Subcutaneous adipose tissue (tissue), 4 donors: ENCODE data around the gene BCAS2. TPM values are rescaled to one million over a fixed set of nuclear protein-coding genes. Genes with fewer than 3 reads are reported as not detected.

Source experiments
- total RNA-seq, 4 donors: library from RNA; depleted of rRNA; stranded (reverse); fragments of >200 nt; gene quantifications; one replicate each; pipeline ENCODE4 v1.1.0, GENCODE V29; 2016
- TF ChIP-seq, protein P1 (sequence below): fragments of 450-650 bp; IDR thresholded peaks from one replicate; pipeline ENCODE4 v1.5.1; 2016; ENCODE audit warnings: low read depth, mild to moderate bottlenecking, control low read depth, antibody characterized with exemption, moderate library complexity

Gene BCAS2
- total RNA-seq = 10 to 100 TPM; 20.7 to 50.4 (median 30.3) TPM

DNA sequence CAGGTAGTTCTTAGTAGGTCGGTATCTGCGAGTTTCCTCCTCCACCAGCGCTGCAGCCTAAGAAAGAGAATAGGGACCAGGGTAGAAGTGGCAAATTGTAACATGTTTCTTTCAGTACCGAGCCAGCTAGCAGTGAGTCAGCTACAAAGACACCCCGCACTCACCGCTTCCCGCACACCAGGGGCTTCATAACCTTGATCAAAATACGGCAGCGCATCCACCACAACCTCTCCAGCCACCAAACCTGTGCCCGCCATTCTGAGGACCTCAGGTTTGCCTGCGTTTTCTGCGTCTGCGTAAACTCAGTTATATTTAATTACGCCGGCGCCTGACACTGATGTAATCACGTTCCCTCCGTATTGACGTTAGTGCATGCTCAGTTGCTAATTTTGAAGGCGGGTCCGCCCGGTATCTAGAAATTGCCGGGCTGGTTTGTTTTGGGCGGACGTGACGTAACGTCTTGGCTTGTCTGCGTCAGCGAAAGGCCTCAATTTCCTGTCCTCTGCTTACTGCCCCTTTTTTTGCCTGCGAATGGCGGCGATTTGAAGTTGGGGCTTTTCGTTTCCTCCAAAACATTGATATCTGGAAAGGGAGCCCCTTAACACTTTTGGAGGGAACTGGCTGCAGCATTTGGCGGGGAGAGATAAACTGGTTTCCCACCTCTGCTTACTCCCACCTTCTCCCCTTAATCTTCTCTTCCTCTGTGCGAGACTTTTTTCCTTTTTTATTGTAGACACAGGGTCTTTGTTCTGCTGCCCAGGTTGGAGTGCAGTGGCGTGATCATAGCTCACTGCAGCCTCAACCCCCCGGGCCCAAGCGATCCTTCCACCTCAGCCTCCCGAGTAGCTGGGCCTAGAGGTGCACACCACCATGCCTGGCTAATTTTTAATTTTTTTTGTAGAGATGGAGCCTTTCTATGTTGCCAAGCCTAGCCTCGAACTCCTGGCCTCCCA, at the start of gene BCAS2:
Gene BCAS2, minus strand, starts transcription at position 281 of the 953 bp plus-strand sequence. Its CDS starts 24 bp downstream, at position 257.
- TF ChIP-seq, protein P1, sequence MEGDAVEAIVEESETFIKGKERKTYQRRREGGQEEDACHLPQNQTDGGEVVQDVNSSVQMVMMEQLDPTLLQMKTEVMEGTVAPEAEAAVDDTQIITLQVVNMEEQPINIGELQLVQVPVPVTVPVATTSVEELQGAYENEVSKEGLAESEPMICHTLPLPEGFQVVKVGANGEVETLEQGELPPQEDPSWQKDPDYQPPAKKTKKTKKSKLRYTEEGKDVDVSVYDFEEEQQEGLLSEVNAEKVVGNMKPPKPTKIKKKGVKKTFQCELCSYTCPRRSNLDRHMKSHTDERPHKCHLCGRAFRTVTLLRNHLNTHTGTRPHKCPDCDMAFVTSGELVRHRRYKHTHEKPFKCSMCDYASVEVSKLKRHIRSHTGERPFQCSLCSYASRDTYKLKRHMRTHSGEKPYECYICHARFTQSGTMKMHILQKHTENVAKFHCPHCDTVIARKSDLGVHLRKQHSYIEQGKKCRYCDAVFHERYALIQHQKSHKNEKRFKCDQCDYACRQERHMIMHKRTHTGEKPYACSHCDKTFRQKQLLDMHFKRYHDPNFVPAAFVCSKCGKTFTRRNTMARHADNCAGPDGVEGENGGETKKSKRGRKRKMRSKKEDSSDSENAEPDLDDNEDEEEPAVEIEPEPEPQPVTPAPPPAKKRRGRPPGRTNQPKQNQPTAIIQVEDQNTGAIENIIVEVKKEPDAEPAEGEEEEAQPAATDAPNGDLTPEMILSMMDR = no peak

GRCh38 chr1:114627107-114627506, 45.7 kb upstream of the BCAS2 start:
- TF ChIP-seq, protein P1 = no peak

DNA sequence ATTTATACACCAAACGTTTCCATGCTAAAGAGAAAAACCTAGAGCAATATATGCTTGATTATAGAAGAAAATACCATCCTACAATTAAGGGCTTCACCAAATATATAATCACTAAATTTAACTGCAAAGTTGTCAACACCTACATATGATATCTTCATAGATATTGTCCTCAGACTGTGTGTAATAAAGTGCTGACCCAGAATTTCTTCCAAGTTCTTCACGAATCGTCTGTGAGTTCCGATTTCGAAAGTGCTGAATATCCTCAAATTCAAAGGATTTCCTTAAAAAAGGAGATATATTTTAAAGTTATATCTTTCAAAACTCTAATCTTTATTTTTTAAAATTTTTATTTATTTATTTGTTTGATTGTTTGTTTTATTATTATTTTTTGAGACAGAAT, 41.9 kb upstream of the BCAS2 start:
- TF ChIP-seq, protein P1 = no peak

DNA sequence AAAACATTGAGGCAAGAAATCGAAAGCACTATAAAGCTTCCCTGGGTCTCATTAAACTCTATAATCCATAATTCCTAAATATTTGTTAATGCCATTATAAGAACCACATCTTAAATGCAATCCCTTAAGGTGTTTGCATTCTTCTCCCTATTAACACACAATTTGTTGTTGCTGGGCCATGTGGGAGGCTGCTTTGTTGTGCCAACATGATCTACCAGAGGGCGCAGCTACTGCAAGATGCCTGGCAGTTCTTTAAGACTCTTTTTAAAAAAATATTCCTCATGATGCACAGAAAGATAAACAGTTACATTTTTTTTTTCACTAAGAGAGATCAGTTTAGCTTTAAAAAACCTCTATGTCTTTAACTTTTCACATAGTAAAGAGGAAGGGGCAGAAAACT, 39.0 kb upstream of the BCAS2 start:
- TF ChIP-seq, protein P1 = no peak

GRCh38 chr1:114618606-114619005, 37.2 kb upstream of the BCAS2 start:
- TF ChIP-seq, protein P1 = no peak

GRCh38 chr1:114610546-114611245, 29.3 kb upstream of the BCAS2 start:
- TF ChIP-seq, protein P1 = no peak

- TF ChIP-seq, protein P1 = no peak
Measured at GRCh38 chr1:114609826-114610225, 28.4 kb upstream of the BCAS2 start.
